Naive thymus-derived CD4-positive, alpha-beta T cell (primary cell): ENCODE data around the gene RNU6-1. TPM values are rescaled to one million over a fixed set of nuclear protein-coding genes. Genes with fewer than 3 reads are reported as not detected.

Experiments
- ATAC-seq: fragments of 150-1000 bp; cut with Tn5 transposase; 2 replicates; pipeline ENCODE4 v1.10.0; 2021; ENCODE audit warnings: mild to moderate bottlenecking, moderate library complexity
- CTCF ChIA-PET: fragments of 350-600 bp; sonication (Branson Sonifier 250); formaldehyde crosslinking; loops from one replicate; lab custom pipeline; 2021; ENCODE audit warnings: antibody characterized with exemption; lab: Charles Lee
- POLR2A ChIA-PET: fragments of 350-600 bp; sonication (Branson Sonifier 250); formaldehyde crosslinking; loops from one replicate; lab custom pipeline; 2021; ENCODE audit warnings: antibody characterized with exemption, inconsistent platforms; lab: Charles Lee
- DNase-seq, 9 donors: peaks; one replicate each; pipeline versions ENCODE4 v3.0.0 to v3.0.0-alpha.2; 2020 to 2022; ENCODE audit warnings: mixed read lengths in 1 of 9
- H3K27ac ChIP-seq: one replicate; pipeline ENCODE4 v1.7.0; 2013; ENCODE audit warnings: mild to moderate bottlenecking, low read depth, low read length, moderate library complexity
- H3K27me3 ChIP-seq, 2 donors: one replicate each; pipeline ENCODE4 v1.7.0; 2013; ENCODE audit warnings: low read length in 2 of 2, mild to moderate bottlenecking in 2 of 2, moderate library complexity in 2 of 2; ENCODE audit not compliant: control insufficient read depth in 2 of 2, insufficient read depth in 2 of 2
- H3K36me3 ChIP-seq, 3 experiments: 1 replicate in 2 of 3; 2 replicates in 1 of 3; pipeline ENCODE4 v1.7.0; 2013; ENCODE audit warnings: low read length in 3 of 3, mild to moderate bottlenecking in 3 of 3, moderate library complexity in 1 of 3; ENCODE audit not compliant: insufficient read depth in 3 of 3, control insufficient read depth in 2 of 3
- H3K4me1 ChIP-seq, 2 donors: one replicate each; pipeline ENCODE4 v1.7.0; 2013; ENCODE audit warnings: low read length in 2 of 2, mild to moderate bottlenecking in 2 of 2, moderate library complexity in 1 of 2; ENCODE audit not compliant: control insufficient read depth in 2 of 2, insufficient read depth in 2 of 2
- H3K4me3 ChIP-seq: 2 replicates; pipeline ENCODE4 v1.7.0; 2013; ENCODE audit warnings: mild to moderate bottlenecking, low read length
- H3K9me3 ChIP-seq, 3 experiments: 1 replicate in 2 of 3; 2 replicates in 1 of 3; pipeline ENCODE4 v1.7.0; 2013; ENCODE audit warnings: low read length in 3 of 3; ENCODE audit not compliant: control insufficient read depth in 2 of 3
- H3K27ac Mint-ChIP-seq, 9 donors: one replicate each; pipeline ENCODE4 v1.8.0; 2020 to 2022; ENCODE audit warnings: mixed read lengths in 9 of 9, mild to moderate bottlenecking in 8 of 9, moderate library complexity in 5 of 9, inconsistent platforms in 2 of 9
- H3K27me3 Mint-ChIP-seq, 5 donors: one replicate each; pipeline ENCODE4 v1.8.0; 2021 to 2022; ENCODE audit warnings: mixed read lengths in 5 of 5, mild to moderate bottlenecking in 1 of 5
- H3K36me3 Mint-ChIP-seq, 5 donors: one replicate each; pipeline ENCODE4 v1.8.0; 2020 to 2022; ENCODE audit warnings: mixed read lengths in 5 of 5, mild to moderate bottlenecking in 3 of 5, inconsistent platforms in 1 of 5
- H3K4me1 Mint-ChIP-seq, 7 donors: one replicate each; pipeline ENCODE4 v1.8.0; 2020 to 2022; ENCODE audit warnings: mixed read lengths in 7 of 7, mild to moderate bottlenecking in 3 of 7, inconsistent platforms in 1 of 7
- H3K4me3 Mint-ChIP-seq, 10 donors: one replicate each; pipeline ENCODE4 v1.8.0; 2020 to 2022; ENCODE audit warnings: mild to moderate bottlenecking in 10 of 10, mixed read lengths in 10 of 10, moderate library complexity in 6 of 10, inconsistent platforms in 2 of 10
- H3K9me3 Mint-ChIP-seq, 11 donors: one replicate each; pipeline ENCODE4 v1.8.0; 2020 to 2022; ENCODE audit warnings: mixed read lengths in 11 of 11, mild to moderate bottlenecking in 4 of 11, inconsistent platforms in 1 of 11, moderate library complexity in 1 of 11
- intact Hi-C, 2 donors: fragments of 100-400 bp; cut with micrococcal nuclease; formaldehyde crosslinking; loops; one replicate each; pipeline ENCODE4 v1.15.1; 2023
- polyA plus RNA-seq, 2 donors: library from polyadenylated mRNA; unstranded; fragments of 300-500 nt; fragmentation: Illumina TruSeq; gene quantifications; one replicate each; pipeline ENCODE4 v1.2.3, GENCODE V29; 2021
- total RNA-seq, 6 experiments: library from RNA in 5 of 6; stranded (reverse) in 5 of 6; gene quantifications; 1 replicate in 5 of 6; 2 replicates in 1 of 6; pipeline ENCODE4 v1.2.3 and lab custom pipeline; 2021 to 2026

The RNU6-1 gene
- total and polyA plus RNA-seq, 7 experiments from 2014 or later: not detected

GRCh38 chr15:67825881-67826716 lies 13.7 kb downstream of the RNU6-1 start:
- no peak for DNase-seq
- H3K4me3 Mint-ChIP-seq: peak overlapping the region; percentile 42 to 95 (median 67)
- Histone ChIP-seq H3K27ac (no peak overlapping the region), H3K36me3 (no peaks in the 10 kb centered on the region), H3K9me3 (no peaks in the 10 kb centered on the region), H3K4me3 (no peak overlapping the region), H3K27me3 (peaks cover 15 to 26% of the 10 kb centered on the region in 2 donors), H3K4me1 (peaks cover 10 to 43% of the 10 kb centered on the region in 2 donors)
- peaks cover 0 to 5% (median 0%) of the 10 kb centered on the region in 5 donors for H3K36me3 Mint-ChIP-seq
- intact Hi-C loops: no loop called here
- peak overlapping the region in 3 of 9 donors; percentile 17 to 89 (median 67) for H3K27ac Mint-ChIP-seq
- POLR2A ChIA-PET: no interaction called here
- H3K27me3 Mint-ChIP-seq: peaks cover 57 to 76% (median 69%) of the 10 kb centered on the region in 5 donors
- CTCF ChIA-PET: no interaction called here
- H3K9me3 Mint-ChIP-seq: peaks cover 0 to 5% (median 0%) of the 10 kb centered on the region in 11 donors
- H3K4me1 Mint-ChIP-seq: peaks cover 44 to 68% (median 55%) of the 10 kb centered on the region in 7 donors
- no peak for ATAC-seq

- peaks cover 0 to 5% (median 0%) of the 10 kb centered on the region in 11 donors for H3K9me3 Mint-ChIP-seq
- H3K4me3 ChIP-seq: no peak within 1 kb of the TSS
- H3K4me1 Mint-ChIP-seq: peaks cover 40 to 73% (median 55%) of the 10 kb centered on the region in 7 donors
- peak within 1 kb of the TSS; percentile 48 to 95 (median 84) for H3K4me3 Mint-ChIP-seq
- no peaks in the 10 kb centered on the region for H3K36me3 ChIP-seq
- peaks cover 57 to 76% (median 68%) of the 10 kb centered on the region in 5 donors for H3K27me3 Mint-ChIP-seq
- POLR2A ChIA-PET: no interaction called here
- peaks cover 0 to 5% (median 0%) of the 10 kb centered on the region in 5 donors for H3K36me3 Mint-ChIP-seq
- peaks cover 10 to 48% of the 10 kb centered on the region in 2 donors for H3K4me1 ChIP-seq
- CTCF ChIA-PET: no interaction called here
- peaks cover 15 to 30% of the 10 kb centered on the region in 2 donors for H3K27me3 ChIP-seq
- no peaks in the 10 kb centered on the region for H3K9me3 ChIP-seq
- H3K27ac ChIP-seq: no peak within 1 kb of the TSS
- intact Hi-C loops: no loop called here
- H3K27ac Mint-ChIP-seq: peak within 1 kb of the TSS in 3 of 9 donors; percentile 17 to 89 (median 67)
- ATAC-seq (no peak), DNase-seq (no peak)
Observed at GRCh38 chr15:67824976-67825880, 14.6 kb downstream of the RNU6-1 start, which contains the start of gene SKOR1. Gene SKOR1 (plus strand): TSS chr15:67825509. CDS start chr15:67825603, 94 bp downstream.

- no peak for DNase-seq
Observed at GRCh38 chr15:67824197-67824968, 15.5 kb downstream of the RNU6-1 start.

GRCh38 chr15:67823314-67824196 lies 16.3 kb downstream of the RNU6-1 start:
- Mint-ChIP-seq H3K27ac (peak overlapping the region in 4 of 9 donors; percentile 17 to 87 (median 50)), H3K27me3 (peaks cover 59 to 75% (median 70%) of the 10 kb centered on the region in 5 donors), H3K4me3 (peak overlapping the region; percentile 74 to 95 (median 87)), H3K36me3 (peaks cover 0 to 7% (median 0%) of the 10 kb centered on the region in 5 donors), H3K9me3 (peaks cover 0 to 5% (median 0%) of the 10 kb centered on the region in 11 donors), H3K4me1 (peaks cover 33 to 60% (median 45%) of the 10 kb centered on the region in 7 donors)
- ATAC-seq (no peak), DNase-seq (peak in 1 of 9 donors; percentile 37)
- intact Hi-C loops: no loop called here
- H3K27me3 ChIP-seq: peaks cover 10 to 28% of the 10 kb centered on the region in 2 donors
- no peaks in the 10 kb centered on the region for H3K36me3 ChIP-seq
- CTCF ChIA-PET: no interaction called here
- H3K4me1 ChIP-seq: peaks cover 10 to 38% of the 10 kb centered on the region in 2 donors
- H3K9me3 ChIP-seq: no peaks in the 10 kb centered on the region
- no peak overlapping the region for H3K4me3 ChIP-seq
- no peak overlapping the region for H3K27ac ChIP-seq
- POLR2A ChIA-PET: interaction anchor here (0.6 kb wide), 1 partner anchor 187 kb away, joined by 4 read pairs; no protein-coding TSS in a partner anchor

More at GRCh38 chr15:67824197-67824968, 15.5 kb downstream of the RNU6-1 start:
- peaks cover 10 to 46% of the 10 kb centered on the region in 2 donors for H3K4me1 ChIP-seq
- no peak for ATAC-seq
- Mint-ChIP-seq H3K9me3 (peaks cover 0 to 5% (median 0%) of the 10 kb centered on the region in 11 donors), H3K27ac (peak overlapping the region in 2 of 9 donors; percentile 82 to 87), H3K36me3 (peaks cover 0 to 7% (median 0%) of the 10 kb centered on the region in 5 donors), H3K27me3 (peaks cover 60 to 79% (median 71%) of the 10 kb centered on the region in 5 donors), H3K4me1 (peaks cover 37 to 67% (median 51%) of the 10 kb centered on the region in 7 donors), H3K4me3 (peak overlapping the region; percentile 74 to 95 (median 87))
- no peaks in the 10 kb centered on the region for H3K9me3 ChIP-seq
- no peak overlapping the region for H3K27ac ChIP-seq
- H3K36me3 ChIP-seq: no peaks in the 10 kb centered on the region
- ChIA-PET CTCF (no interaction called here), POLR2A (interaction anchor here (0.6 kb wide), 1 partner anchor 188 kb away, joined by 4 read pairs; no protein-coding TSS in a partner anchor)
- no peak overlapping the region for H3K4me3 ChIP-seq
- peaks cover 14 to 28% of the 10 kb centered on the region in 2 donors for H3K27me3 ChIP-seq
- intact Hi-C loops: no loop called here

GRCh38 chr15:67822537-67823313 lies 17.1 kb downstream of the RNU6-1 start:
- Histone ChIP-seq H3K27me3 (peaks cover 10 to 23% of the 10 kb centered on the region in 2 donors), H3K27ac (no peak overlapping the region), H3K4me3 (no peak overlapping the region), H3K4me1 (peaks cover 10 to 32% of the 10 kb centered on the region in 2 donors), H3K36me3 (no peaks in the 10 kb centered on the region), H3K9me3 (no peaks in the 10 kb centered on the region)
- Mint-ChIP-seq H3K36me3 (peaks cover 0 to 7% (median 0%) of the 10 kb centered on the region in 5 donors), H3K27ac (peak overlapping the region in 2 of 9 donors; percentile 48 to 78), H3K27me3 (peaks cover 58 to 78% (median 73%) of the 10 kb centered on the region in 5 donors), H3K9me3 (peaks cover 0 to 5% (median 0%) of the 10 kb centered on the region in 11 donors), H3K4me3 (peak overlapping the region; percentile 13 to 80 (median 62)), H3K4me1 (peaks cover 30 to 54% (median 40%) of the 10 kb centered on the region in 7 donors)
- intact Hi-C loops: no loop called here
- CTCF ChIA-PET: no interaction called here
- ATAC-seq (no peak), DNase-seq (no peak)
- POLR2A ChIA-PET: no interaction called here
